Prostate gland (tissue), 2 donors: ENCODE data around the gene GDI1. TPM values are rescaled to one million over a fixed set of nuclear protein-coding genes. Genes with fewer than 3 reads are reported as not detected.
A peak's percentile ranks its signal among the peaks of the same experiment; 100 is the strongest.
"Not testable (repeated sequence)": the region's sequence is repeated elsewhere in the genome, so short reads cannot be mapped to it uniquely, and the experiment has no call there.

ENCODE experiments used
- DNase-seq: peaks from one replicate; pipeline ENCODE4 v3.0.0-alpha.2; 2019; ENCODE audit warnings: low spot score
- H3K27ac ChIP-seq, 2 donors: fragments of 200-600 bp; sonication (generic); 2 replicates each; pipeline ENCODE4 v1.5.1; 2017 to 2019
- H3K27me3 ChIP-seq: fragments of 200-600 bp; sonication (generic); replicated peaks from 2 replicates; pipeline ENCODE4 v1.5.1; 2019; ENCODE audit not compliant: insufficient read depth
- H3K36me3 ChIP-seq, 2 donors: fragments of 200-600 bp; sonication (generic); 1 replicate in 1 of 2; 2 replicates in 1 of 2; pipeline versions ENCODE4 v1.5.1 to v1.8.1; 2017 to 2019
- H3K4me1 ChIP-seq: fragments of 200-600 bp; sonication (generic); replicated peaks from 2 replicates; pipeline ENCODE4 v1.5.1; 2019
- H3K4me3 ChIP-seq, 2 donors: fragments of 200-600 bp; sonication (generic); 2 replicates each; pipeline ENCODE4 v1.5.1; 2017 to 2019
- H3K9me3 ChIP-seq: fragments of 200-600 bp; sonication (generic); 2 replicates; pipeline ENCODE4 v1.5.1; 2017
- CTCF ChIP-seq, 4 experiments: fragments of 200-600 bp in 2 of 4; fragments of 450-650 bp in 2 of 4; sonication (generic) in 2 of 4; IDR thresholded peaks; 1 replicate in 3 of 4; 2 replicates in 1 of 4; pipeline ENCODE4 v1.5.1; 2016 to 2019; ENCODE audit warnings: antibody characterized with exemption in 4 of 4, mild to moderate bottlenecking in 2 of 4, moderate library complexity in 2 of 4
- POLR2A ChIP-seq: fragments of 450-650 bp; IDR thresholded peaks from one replicate; pipeline ENCODE4 v1.6.1; 2016; ENCODE audit warnings: antibody characterized with exemption, mild to moderate bottlenecking
- POLR2AphosphoS5 ChIP-seq: sonication (generic); formaldehyde crosslinking; IDR thresholded peaks from one replicate; pipeline ENCODE4 v1.6.1; 2017; ENCODE audit warnings: antibody characterized with exemption
- WGBS: methylation state at CpG from one replicate; pipeline ENCODE4 v1.1.5; 2018; 5-methylcytosine and 5-hydroxymethylcytosine counted together
- intact Hi-C: fragments of 100-400 bp; cut with DNase I; formaldehyde crosslinking; loops from one replicate; pipeline ENCODE4 v1.14.2; 2022
- total RNA-seq, 2 donors: library from RNA; depleted of rRNA; stranded (reverse); fragments of >200 nt; gene quantifications; one replicate each; pipeline ENCODE4 v1.1.0, GENCODE V29; 2016

Gene GDI1
- total RNA-seq: 100 to 1,000 TPM in 1 of 2 donors, 10 to 100 TPM in 1; 52.9 to 148 TPM

GRCh38 chrX:154436983-154437752 is at the start of gene GDI1:
Gene GDI1, plus strand, starts transcription at chrX:154437154. Its CDS starts 101 bp downstream, at chrX:154437255.
- Histone ChIP-seq H3K27me3 (no peaks in the 10 kb centered on the region), H3K4me1 (no peaks in the 10 kb centered on the region), H3K4me3 (peak within 1 kb of the TSS; percentile 55 to 61), H3K36me3 (no peaks in the 10 kb centered on the region), H3K27ac (peak within 1 kb of the TSS; percentile 79 to 87), H3K9me3 (no peaks in the 10 kb centered on the region)
- 0% methylated on average over 16 of the region's 93 CpGs for WGBS
- DNase-seq: no peak
- TF ChIP-seq CTCF (IDR thresholded peaks at IDR 0.05) (no peak), POLR2AphosphoS5 (no peak), POLR2A (peak; percentile 56)
- intact Hi-C loops: loop anchor here (5.0 kb wide), 2 partner anchors 35 to 50 kb away; partner anchors contain the start of gene UBL4A

GRCh38 chrX:154388094-154388493 is 48.9 kb upstream of the GDI1 start:
- H3K9me3 ChIP-seq, intact Hi-C loops, H3K36me3 ChIP-seq, H3K4me3 ChIP-seq, H3K4me1 ChIP-seq, H3K27ac ChIP-seq, DNase-seq, H3K27me3 ChIP-seq: not testable (repeated sequence)
- no CpG with 5 or more reads among the region's 20 CpGs for WGBS

GRCh38 chrX:154388649-154389048 is 48.3 kb upstream of the GDI1 start:
- intact Hi-C loops: not testable (repeated sequence)

GRCh38 chrX:154389812-154390747 is 46.9 kb upstream of the GDI1 start:
- intact Hi-C loops, H3K36me3 ChIP-seq, DNase-seq, H3K9me3 ChIP-seq, H3K27me3 ChIP-seq, H3K4me1 ChIP-seq, H3K27ac ChIP-seq: not testable (repeated sequence)
- H3K4me3 ChIP-seq: peak overlapping the region in 1 of 2 donors; percentile 21
- no CpG with 5 or more reads among the region's 121 CpGs for WGBS

More at GRCh38 chrX:154388649-154389048, 48.3 kb upstream of the GDI1 start:
- H3K27ac ChIP-seq, H3K4me3 ChIP-seq, H3K36me3 ChIP-seq, DNase-seq, H3K4me1 ChIP-seq, H3K27me3 ChIP-seq, H3K9me3 ChIP-seq: not testable (repeated sequence)
- WGBS: no CpG with 5 or more reads among the region's 16 CpGs

GRCh38 chrX:154396363-154396762 is 40.6 kb upstream of the GDI1 start:
- intact Hi-C loops: loop anchor here (5.0 kb wide), 1 partner anchor 136 kb away; no protein-coding TSS in a partner anchor
- not testable (repeated sequence) for H3K27me3 ChIP-seq, H3K4me1 ChIP-seq, H3K36me3 ChIP-seq, DNase-seq, H3K4me3 ChIP-seq, H3K9me3 ChIP-seq, H3K27ac ChIP-seq
- WGBS: 89% methylated on average over 13 of the region's 17 CpGs

GRCh38 chrX:154396973-154397887 is 39.7 kb upstream of the GDI1 start:
- Histone ChIP-seq H3K4me3 (peak overlapping the region; percentile 56 to 62), H3K4me1 (no peaks in the 10 kb centered on the region), H3K36me3 (no peaks in the 10 kb centered on the region), H3K9me3 (no peaks in the 10 kb centered on the region), H3K27me3 (no peaks in the 10 kb centered on the region), H3K27ac (peak overlapping the region; percentile 95 to 96)
- TF ChIP-seq POLR2A (no peak), CTCF (IDR thresholded peaks at IDR 0.05) (no peak), POLR2AphosphoS5 (no peak)
- no peak for DNase-seq
- intact Hi-C loops: loop anchor here (5.0 kb wide), 1 partner anchor 135 kb away; no protein-coding TSS in a partner anchor
- WGBS: 2% methylated on average over 31 of the region's 53 CpGs
